HG03095 (cell line): ENCODE results near the gene KIAA0513.
"Not testable (repeated sequence)": the region's sequence is repeated elsewhere in the genome, so short reads cannot be mapped to it uniquely, and the experiment has no call there.

ENCODE experiments used
- ATAC-seq: cut with Tn5 transposase; IDR thresholded peaks from one replicate; pipeline ENCODE4 v1.9.1; 2021; ENCODE audit warnings: moderate library complexity; ENCODE audit not compliant: unreplicated experiment

The KIAA0513 gene

GRCh38 chr16:85105475-85105874 is 77.9 kb downstream of the KIAA0513 start:
- ATAC-seq = no peak

DNA sequence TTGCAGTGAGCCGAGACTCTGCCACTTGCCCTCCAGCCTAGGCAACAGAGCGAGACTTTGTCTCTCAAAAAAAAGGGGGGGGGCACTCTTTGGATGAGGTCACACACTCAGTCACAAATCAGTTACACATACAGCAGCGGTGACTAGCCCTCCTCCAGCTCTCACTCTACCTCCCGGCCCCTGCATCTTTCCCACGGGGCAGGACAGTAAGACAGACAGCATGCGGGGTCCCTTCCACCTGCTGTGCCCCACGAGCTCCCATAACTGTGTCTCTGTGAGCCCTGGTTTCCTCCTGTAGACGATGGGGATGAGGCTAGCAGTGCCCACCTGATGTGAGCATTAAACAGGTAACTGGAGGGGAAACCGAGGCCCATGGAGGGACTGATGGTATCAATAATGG is 79.5 kb downstream of the KIAA0513 start:
- ATAC-seq = no peak

- no peak for ATAC-seq
These were observed 79.9 kb downstream of the KIAA0513 start for GRCh38 chr16:85107532-85107931.

GRCh38 chr16:85110105-85110504 is 82.5 kb downstream of the KIAA0513 start:
- no peak for ATAC-seq

DNA sequence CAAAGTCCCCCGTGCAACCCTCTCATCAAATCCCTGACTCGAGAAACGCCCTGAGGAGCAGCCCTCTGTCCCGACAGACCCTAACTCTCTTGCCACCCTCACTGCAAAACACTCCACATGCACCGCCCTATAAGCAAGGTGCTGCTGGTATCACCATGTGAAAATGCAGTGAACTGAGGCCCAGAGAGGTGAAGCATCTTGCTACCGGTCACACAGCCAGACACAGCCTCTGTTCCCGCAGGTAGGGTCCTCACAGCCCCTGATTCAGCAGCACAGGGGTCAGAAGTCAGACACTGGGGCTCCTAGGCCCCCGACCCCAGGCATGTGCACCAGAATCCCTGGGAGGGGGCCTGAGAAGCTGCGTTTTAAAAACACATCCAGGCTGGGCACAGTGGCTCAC is 83.6 kb downstream of the KIAA0513 start:
- ATAC-seq = no peak

DNA sequence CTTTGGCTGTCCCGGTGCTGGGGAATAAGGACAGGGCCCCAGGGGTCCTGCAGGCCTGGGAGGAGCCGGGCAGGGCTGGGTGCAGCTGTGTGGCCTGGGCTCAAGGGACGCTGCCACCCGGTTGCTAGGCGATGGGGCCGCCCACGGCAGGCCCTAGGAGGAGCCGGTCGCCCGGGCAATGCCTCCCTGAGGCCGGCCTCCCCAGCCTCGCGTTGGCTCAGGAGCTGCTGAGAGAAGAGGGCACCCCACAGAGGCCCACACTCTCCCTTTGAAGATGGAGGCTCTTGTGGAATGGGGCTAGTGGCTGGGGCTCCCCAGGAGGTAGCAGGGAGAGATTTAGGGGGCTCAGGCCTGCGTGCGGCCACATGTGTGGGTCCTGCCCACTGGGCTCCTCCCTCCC is 84.8 kb downstream of the KIAA0513 start, which contains the start of gene CIBAR2:
Gene CIBAR2, minus strand, starts transcription at position 109 of the 400 bp plus-strand sequence. CDS start 120 bp downstream, outside the sequence.
- no peak for ATAC-seq

GRCh38 chr16:85113168-85113733 is 85.7 kb downstream of the KIAA0513 start:
- ATAC-seq = no peak

DNA sequence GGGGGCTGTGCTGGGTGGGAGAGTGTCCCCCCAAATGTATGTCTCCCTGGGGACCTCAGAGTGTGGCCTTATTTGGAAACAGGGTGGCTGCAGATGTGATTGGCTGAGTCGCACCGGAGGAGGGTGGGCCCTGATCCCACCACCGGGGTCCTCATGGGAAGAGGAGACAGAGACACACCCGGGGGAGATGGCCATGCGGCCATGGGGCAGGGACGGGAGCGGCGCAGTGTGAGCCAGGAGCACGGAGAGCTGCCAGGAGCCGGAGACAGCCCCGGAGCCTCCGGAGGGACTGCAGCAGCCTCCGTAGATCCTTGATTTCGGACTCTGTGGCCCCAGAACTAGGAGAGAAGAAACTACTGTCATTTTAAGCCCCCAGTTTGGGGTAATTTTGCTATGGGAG is 86.3 kb downstream of the KIAA0513 start:
- no peak for ATAC-seq

DNA sequence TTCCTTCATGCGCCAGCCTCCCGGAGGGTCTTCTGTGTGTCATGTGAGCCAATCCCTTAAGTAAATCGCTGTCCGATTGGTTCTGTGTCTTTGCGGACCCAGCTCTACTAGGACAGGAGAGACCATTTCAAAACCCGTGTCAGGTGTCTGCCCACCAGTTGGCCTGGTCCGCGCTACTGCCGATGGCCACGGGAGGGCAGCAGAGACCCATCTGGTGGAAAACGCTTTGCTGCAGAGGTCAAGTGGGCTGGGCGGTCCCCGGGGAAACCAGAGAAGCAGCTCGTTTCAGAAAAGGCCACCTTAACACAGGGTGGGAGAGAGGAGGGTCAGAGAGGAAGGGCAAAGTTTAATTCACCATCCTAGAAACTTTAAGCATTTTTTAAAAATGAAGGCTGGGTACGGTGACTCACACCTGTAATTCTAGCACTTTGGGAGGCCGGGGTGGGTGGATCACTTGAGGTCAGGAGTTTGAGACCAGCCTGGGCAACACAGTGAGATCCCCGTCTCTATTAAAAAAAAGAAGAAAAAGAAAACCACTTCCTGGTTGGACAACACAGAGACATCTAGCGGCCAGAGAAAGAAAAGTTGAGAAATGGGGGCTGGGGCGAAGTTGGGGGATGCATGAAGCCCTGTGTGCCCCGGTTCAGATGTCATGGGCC is 87.4 kb downstream of the KIAA0513 start:
- ATAC-seq = no peak

- no peak for ATAC-seq
These were observed 89.8 kb downstream of the KIAA0513 start for GRCh38 chr16:85117418-85117817.

DNA sequence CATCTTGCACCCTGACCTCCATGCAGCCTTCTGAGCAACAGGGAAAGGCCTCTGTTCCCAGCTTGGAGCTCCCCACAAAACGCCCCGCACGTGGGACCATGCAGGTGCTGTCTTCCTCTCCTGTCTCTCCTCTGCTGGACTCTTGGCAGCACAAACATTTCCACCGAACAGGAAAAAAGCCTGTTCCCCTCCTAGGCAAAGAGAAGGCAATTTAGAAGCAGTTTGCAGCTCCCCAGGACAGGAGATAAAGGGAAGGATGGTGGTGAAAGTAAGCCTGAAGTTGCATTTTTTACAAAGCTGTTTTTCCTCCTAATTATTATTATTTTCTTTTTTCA is 92.4 kb downstream of the KIAA0513 start:
- ATAC-seq = no peak

- ATAC-seq = not testable (repeated sequence)
These were observed 95.8 kb downstream of the KIAA0513 start for GRCh38 chr16:85123441-85123840.

DNA sequence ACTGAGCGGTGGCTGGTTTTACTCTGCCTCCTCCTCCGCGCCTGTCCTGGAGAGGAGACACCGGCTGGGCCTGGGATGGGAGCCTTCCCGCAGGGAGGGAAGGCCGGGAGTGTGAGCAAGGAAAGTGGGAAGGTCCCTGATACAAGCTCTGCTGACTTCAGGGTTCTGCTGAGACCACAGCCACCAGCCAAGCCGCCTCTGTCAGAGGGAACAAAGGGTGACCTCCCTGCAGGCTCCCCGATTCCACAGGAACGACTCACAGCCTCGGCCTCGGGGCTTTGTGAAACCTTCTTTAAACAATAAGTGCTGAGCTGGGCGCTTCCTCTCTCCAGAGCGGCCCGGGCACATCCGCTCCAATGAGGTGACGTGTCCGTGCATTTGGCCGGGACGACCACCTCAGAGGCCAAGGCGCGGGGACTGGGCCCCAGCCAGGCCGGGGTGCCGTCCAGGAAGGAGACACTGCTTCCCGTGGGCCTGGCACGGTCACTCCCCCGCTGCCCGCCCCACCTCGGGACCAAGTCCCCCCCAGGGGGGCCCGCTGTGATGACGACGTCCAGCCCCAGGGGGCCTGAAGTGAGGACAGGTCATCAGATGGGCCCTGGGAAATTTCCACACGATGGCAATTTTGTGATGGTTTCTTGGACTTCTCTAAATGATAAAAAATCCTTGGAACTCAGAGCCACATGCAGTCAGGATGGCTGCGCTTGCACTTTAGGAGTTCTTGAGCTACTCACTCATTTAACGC is 96.5 kb downstream of the KIAA0513 start:
- no peak for ATAC-seq

DNA sequence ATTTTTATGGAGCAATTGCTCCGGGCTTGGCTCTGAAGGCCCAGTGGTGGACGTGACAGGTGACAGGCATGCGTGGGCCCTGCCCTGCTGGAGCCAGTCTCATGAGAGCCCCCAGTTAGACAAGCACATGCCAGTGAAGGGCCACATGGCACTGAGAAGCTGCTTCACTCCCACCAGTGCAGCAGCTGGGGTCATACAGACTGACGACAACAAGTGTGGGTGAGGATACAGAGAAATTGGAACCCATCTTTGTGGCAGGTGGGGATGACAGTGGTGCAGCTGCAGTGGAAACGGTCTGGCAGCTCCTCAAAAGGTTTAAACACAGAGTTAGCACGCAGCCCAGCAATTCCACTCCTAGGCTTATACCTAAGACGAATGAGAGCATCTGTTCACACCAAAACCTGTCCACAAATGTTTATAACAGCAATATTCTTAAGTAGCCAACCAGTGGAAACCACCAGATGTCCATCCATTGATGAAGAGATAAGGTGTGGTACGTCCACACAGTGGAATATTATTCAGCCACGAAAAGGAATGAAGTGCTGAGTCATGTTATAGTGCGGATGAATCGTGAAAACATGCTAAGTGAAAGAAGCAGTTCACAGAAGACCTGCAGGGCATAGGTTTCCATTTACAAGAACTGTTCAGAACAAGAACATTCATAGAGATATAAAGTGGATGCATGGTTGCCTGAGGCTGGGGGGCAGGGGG is 97.2 kb downstream of the KIAA0513 start:
- ATAC-seq = no peak

DNA sequence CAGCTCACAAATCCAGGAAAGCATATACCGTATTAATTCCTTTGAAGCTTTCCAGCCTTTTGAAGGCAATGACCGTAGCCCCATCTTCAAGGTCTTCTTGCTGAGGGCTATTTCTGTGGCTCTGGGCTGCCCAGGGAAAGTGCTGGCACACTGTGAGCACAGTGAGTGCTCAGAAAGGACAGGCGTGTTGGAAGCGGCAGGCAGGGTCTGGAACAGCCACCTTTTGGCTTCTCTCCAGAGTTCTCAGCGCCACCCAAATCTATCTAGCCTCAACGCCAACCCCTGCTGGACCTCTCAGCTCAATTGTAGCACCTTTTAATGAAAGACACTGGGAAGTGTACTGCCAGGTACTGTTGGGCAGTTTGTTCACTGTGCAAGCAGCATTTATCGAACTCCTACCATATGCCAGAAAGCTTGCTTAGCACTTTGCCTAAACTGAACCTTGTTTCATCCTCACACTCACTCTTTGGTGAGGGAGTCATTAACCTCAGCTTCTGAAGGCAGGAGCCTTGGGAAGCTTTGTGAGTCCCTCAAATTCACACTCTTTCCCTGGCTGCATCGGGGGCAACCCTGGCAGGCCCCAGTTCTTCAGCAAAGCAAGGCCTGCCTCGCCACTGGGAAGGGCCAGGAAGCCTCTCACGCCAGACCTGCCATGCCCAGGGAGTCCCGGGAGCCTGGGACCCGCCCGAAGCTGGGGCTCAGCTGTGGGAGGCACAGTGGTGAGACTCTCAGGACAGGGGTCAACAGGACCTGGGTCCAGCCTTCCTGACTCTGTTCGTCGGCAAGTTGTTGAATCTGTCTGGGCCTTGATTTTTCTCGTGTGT is 98.2 kb downstream of the KIAA0513 start:
- ATAC-seq = no peak

DNA sequence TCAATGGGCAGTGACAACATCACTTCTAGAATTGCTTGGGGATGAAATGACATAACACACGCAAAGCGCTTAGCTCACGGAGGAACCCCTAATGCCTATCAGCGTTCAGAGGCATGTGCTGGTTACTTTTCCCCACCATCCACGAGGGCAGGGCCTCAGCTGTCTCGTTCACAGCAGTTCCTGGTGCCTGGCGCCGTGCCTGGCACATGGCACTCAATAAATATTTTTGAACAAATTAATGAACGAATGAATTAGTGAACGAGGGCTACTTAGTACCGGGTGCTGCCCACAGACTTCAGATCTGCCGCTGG is 98.8 kb downstream of the KIAA0513 start:
- no peak for ATAC-seq

- no peak for ATAC-seq
These were observed 99.2 kb downstream of the KIAA0513 start for GRCh38 chr16:85126705-85127378.

DNA sequence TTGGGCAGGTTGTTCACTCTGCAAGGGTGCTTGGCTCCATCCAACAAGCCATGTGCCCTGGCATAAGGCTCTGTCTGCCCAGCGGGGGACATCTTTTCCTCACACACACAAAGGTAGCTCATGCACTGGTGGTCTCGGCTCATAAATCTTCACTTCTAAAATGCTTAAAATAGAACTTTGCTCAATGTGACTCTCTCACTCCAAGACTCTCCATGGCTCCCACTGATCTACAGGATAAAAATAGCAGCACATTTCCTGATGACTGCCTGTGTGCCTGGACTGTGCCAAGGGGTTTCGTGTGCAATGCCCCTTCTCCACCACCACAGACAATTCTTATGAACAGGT is 99.8 kb downstream of the KIAA0513 start:
- ATAC-seq = no peak

DNA sequence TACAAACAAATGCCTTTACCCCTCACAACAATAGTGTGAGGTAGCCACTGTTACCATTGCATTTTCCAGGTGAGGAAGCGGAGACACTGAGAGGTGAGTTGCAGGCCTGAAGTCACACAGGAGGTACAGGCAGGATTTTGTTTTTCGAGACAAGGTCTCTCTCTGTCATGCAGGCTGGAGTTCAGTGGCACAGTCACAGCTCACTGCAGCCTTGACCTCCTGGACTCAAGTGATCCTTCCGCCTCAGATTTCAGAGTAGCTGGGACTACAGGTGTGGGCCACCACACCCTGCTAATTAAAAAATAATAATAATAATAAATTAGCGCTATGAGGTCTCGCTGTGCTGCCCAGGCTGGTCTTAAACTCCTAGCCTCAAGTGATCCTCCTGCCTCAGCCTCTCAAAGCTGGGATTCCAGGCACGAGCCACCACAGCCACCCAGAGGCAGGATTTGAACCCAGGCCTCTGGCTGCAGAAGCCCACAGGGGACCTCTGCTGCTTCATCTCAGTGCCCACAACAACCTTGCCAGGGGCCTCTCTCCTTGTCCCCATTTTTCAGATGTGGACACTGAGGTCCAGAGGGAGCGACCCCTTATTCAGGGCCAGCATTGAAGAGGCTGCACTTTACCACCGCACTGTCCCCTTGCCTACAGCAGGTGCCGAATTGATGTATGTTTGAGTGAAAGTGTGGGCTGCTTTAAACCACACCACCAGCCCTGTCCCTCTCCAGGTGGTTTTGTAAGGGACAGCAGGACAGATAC is 100.7 kb downstream of the KIAA0513 start:
- ATAC-seq = no peak
